ENCODE data around the gene OR10J5. TPM values are rescaled to one million over a fixed set of nuclear protein-coding genes. Genes with fewer than 3 reads are reported as not detected.

Gene OR10J5
- total and polyA plus RNA-seq, 4 donors = 0.46 to 5.7 TPM; not detected in 2

- no peak for DNase-seq (ENCODE audit: low spot score)
- H3K27me3 ChIP-seq (ENCODE audit: control insufficient read depth in 4 of 4, insufficient read depth in 4 of 4, low read length in 3 of 4) = no peaks in the 10 kb centered on the region
- H3K9me3 ChIP-seq (ENCODE audit: control insufficient read depth in 4 of 4, low read length in 3 of 4) = no peaks in the 10 kb centered on the region
- H3K9ac ChIP-seq (ENCODE audit: low read depth in 1 of 2, low read length in 2 of 2) = no peak overlapping the region
- 72% methylated on average over 5 of the region's 5 CpGs for WGBS
- no peak overlapping the region for H3K27ac ChIP-seq (ENCODE audit: low read depth in 1 of 2, low read length in 2 of 2)
- no peak overlapping the region for H3K4me3 ChIP-seq (ENCODE audit: low read depth in 1 of 3, low read length in 3 of 3)
- H3K4me1 ChIP-seq (ENCODE audit: control insufficient read depth in 4 of 4, insufficient read depth in 4 of 4, low read length in 3 of 4) = no peaks in the 10 kb centered on the region
- H3K36me3 ChIP-seq (ENCODE audit: control insufficient read depth in 4 of 4, insufficient read depth in 3 of 4, low read depth in 1 of 4, low read length in 3 of 4) = no peaks in the 10 kb centered on the region
- TF ChIP-seq FOXA1 (IDR thresholded peaks at IDR 0.05) (no peak), FOXA2 (IDR thresholded peaks at IDR 0.05) (peak; percentile 18), ZBTB33 (IDR thresholded peaks at IDR 0.05) (no peak)
Measured at GRCh38 chr1:159492575-159493323, 43.1 kb downstream of the OR10J5 start.

Other genes starting within 250 kb of the OR10J5 start
- 1 to 10 TPM in 1 of 2 donors, under 1 TPM in 1; 0.08 to 3.5 TPM for gene FCER1A, start 233.7 kb downstream of the OR10J5 start, total RNA-seq
- under 1 TPM in 1 of 2 donors, not detected in 1; 0.48 TPM for gene FCER1A, start 233.7 kb downstream of the OR10J5 start, polyA plus RNA-seq
- not detected for gene OR10J4, start 103.8 kb downstream of the OR10J5 start, total RNA-seq
- not detected for gene OR10J4, start 103.8 kb downstream of the OR10J5 start, polyA plus RNA-seq
- not detected for gene OR10J1, start 96.3 kb downstream of the OR10J5 start, total RNA-seq
- not detected for gene OR10J1, start 96.3 kb downstream of the OR10J5 start, polyA plus RNA-seq
- gene APCS, start 51.8 kb upstream of the OR10J5 start, total RNA-seq = 1,000 to 10,000 TPM in 1 of 2 donors, 100 to 1,000 TPM in 1; 162 to 1,740 TPM
- 1,000 to 10,000 TPM; 2,014 to 5,859 TPM for gene APCS, start 51.8 kb upstream of the OR10J5 start, polyA plus RNA-seq
- gene CRP, start 178.6 kb upstream of the OR10J5 start, total RNA-seq = 1,000 to 10,000 TPM in 1 of 2 donors, 100 to 1,000 TPM in 1; 103 to 4,637 TPM
- gene CRP, start 178.6 kb upstream of the OR10J5 start, polyA plus RNA-seq = over 10,000 TPM in 1 of 2 donors, 1,000 to 10,000 TPM in 1; 4,292 to 13,117 TPM
- gene DUSP23, start 245.0 kb upstream of the OR10J5 start, total RNA-seq = 10 to 100 TPM; 26.6 to 91.4 TPM
- gene DUSP23, start 245.0 kb upstream of the OR10J5 start, polyA plus RNA-seq = 100 to 1,000 TPM; 135 to 192 TPM